Astrocyte of the spinal cord (primary cell): ENCODE measurements around the gene RB1.
"Not testable (repeated sequence)": the region's sequence is repeated elsewhere in the genome, so short reads cannot be mapped to it uniquely, and the experiment has no call there.

ENCODE experiments used
- DNase-seq: peaks from one replicate; pipeline ENCODE4 v3.0.0; 2011; ENCODE audit warnings: low read depth, low spot score
- H3K4me3 ChIP-seq: 2 replicates; pipeline ENCODE4 v1.5.1; 2011; ENCODE audit warnings: low read depth, mild to moderate bottlenecking, low read length, moderate library complexity
- in situ Hi-C: cut with HindIII; loops from 2 replicates; pipeline ENCODE4 v1.10.0; 2017; ENCODE audit warnings: low sequenced_read_pairs
- TF ChIP-seq, protein P1 (sequence below): IDR thresholded peaks from 2 replicates; pipeline ENCODE4 v1.5.1; 2012; ENCODE audit warnings: low read depth, mild to moderate bottlenecking, low read length, inconsistent platforms

Gene RB1

GRCh38 chr13:48410199-48410598 is 106.6 kb downstream of the RB1 start:
- DNase-seq, result no peak
- TF ChIP-seq, protein P1, sequence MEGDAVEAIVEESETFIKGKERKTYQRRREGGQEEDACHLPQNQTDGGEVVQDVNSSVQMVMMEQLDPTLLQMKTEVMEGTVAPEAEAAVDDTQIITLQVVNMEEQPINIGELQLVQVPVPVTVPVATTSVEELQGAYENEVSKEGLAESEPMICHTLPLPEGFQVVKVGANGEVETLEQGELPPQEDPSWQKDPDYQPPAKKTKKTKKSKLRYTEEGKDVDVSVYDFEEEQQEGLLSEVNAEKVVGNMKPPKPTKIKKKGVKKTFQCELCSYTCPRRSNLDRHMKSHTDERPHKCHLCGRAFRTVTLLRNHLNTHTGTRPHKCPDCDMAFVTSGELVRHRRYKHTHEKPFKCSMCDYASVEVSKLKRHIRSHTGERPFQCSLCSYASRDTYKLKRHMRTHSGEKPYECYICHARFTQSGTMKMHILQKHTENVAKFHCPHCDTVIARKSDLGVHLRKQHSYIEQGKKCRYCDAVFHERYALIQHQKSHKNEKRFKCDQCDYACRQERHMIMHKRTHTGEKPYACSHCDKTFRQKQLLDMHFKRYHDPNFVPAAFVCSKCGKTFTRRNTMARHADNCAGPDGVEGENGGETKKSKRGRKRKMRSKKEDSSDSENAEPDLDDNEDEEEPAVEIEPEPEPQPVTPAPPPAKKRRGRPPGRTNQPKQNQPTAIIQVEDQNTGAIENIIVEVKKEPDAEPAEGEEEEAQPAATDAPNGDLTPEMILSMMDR, result no peak
- in situ Hi-C loops, result no loop called here
- H3K4me3 ChIP-seq, result peak overlapping the region; percentile 28

- TF ChIP-seq, protein P1, result no peak
- peak; percentile 35 for DNase-seq
- H3K4me3 ChIP-seq, result peak overlapping the region; percentile 55
- in situ Hi-C loops, result no loop called here
Measured at GRCh38 chr13:48411147-48411794, 107.7 kb downstream of the RB1 start.

DNA sequence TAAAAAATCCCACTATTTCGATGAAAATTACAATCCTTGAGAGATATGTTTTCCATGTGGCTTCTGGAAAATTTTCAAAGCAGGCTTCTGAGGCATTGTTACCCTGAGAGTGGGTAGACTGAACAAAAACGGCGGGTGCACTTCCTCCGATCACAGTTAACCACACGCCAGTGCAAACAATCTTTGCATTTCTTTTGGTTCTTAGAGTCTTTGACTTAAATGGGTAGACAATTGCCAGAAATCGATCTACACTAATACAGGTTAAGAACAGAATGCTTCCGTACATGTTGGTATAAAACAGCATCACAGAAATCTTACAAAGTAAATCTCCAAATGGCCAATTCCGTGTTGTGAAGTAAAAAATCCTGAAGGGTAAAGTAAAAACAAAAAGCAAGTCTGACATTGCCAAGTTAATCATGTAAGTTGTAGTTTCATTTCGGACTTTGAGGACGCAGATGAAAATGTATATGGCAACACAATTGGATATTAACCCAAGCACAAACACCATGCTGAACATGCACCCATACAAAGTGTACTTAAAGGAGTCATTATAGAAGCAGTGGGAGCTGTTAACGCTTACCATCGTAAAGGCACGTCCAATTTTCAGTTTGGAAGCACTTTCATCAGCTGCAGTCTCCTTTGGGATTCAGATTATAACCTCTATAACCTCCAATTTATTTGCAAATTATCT is 108.4 kb downstream of the RB1 start:
- peak overlapping the region; percentile 55 for H3K4me3 ChIP-seq
- TF ChIP-seq, protein P1, result no peak
- peak; percentile 55 for DNase-seq
- in situ Hi-C loops, result no loop called here

GRCh38 chr13:48412881-48413351 is 109.4 kb downstream of the RB1 start, which contains the start of gene LPAR6:
Gene LPAR6, minus strand, starts transcription at chr13:48413113. Its CDS starts 690 bp downstream, at chr13:48412423.
- peak within 1 kb of the TSS; percentile 55 for H3K4me3 ChIP-seq
- peak; percentile 80 for DNase-seq
- TF ChIP-seq, protein P1, result no peak
- in situ Hi-C loops, result no loop called here

- no peak overlapping the region for H3K4me3 ChIP-seq
- in situ Hi-C loops, result no loop called here
- TF ChIP-seq, protein P1, result no peak
- no peak for DNase-seq
Measured at GRCh38 chr13:48414501-48414900, 111.0 kb downstream of the RB1 start.

GRCh38 chr13:48415516-48415915 is 112.0 kb downstream of the RB1 start:
- H3K4me3 ChIP-seq, result no peak overlapping the region
- in situ Hi-C loops, result no loop called here
- no peak for DNase-seq
- TF ChIP-seq, protein P1, result no peak

- H3K4me3 ChIP-seq, in situ Hi-C loops, DNase-seq: not testable (repeated sequence)
Measured at GRCh38 chr13:48422003-48422402, 118.5 kb downstream of the RB1 start.
